GM10248 (cell line): ENCODE measurements around the gene USP9X.

Source experiments
- CTCF ChIA-PET: fragments of 300-600 bp; sonication (Branson Sonifier 250); formaldehyde crosslinking; extraction: SDS; loops from one replicate; lab custom pipeline; 2021; ENCODE audit warnings: antibody characterized with exemption; lab: Yijun Ruan, JAX
- POLR2A ChIA-PET: fragments of 350-650 bp; sonication (Branson Sonifier 250); formaldehyde crosslinking; extraction: SDS; loops from one replicate; lab custom pipeline; 2020; ENCODE audit warnings: antibody characterized with exemption; lab: Yijun Ruan, JAX
- DNase-seq: peaks from one replicate; pipeline ENCODE4 v3.0.0; 2012; ENCODE audit errors: extremely low spot score
- TF ChIP-seq, protein P1 (sequence below): IDR thresholded peaks from 2 replicates; pipeline ENCODE4 v1.5.1; 2012; ENCODE audit warnings: mild to moderate bottlenecking, low read depth; ENCODE audit errors: extremely low read depth, missing control alignments, control extremely low read depth

Gene USP9X

GRCh38 chrX:41084893-41085511, at the start of gene USP9X:
Gene USP9X, plus strand, starts transcription at chrX:41085445. Its CDS starts 38,184 bp downstream, at chrX:41123629.
- TF ChIP-seq, protein P1, sequence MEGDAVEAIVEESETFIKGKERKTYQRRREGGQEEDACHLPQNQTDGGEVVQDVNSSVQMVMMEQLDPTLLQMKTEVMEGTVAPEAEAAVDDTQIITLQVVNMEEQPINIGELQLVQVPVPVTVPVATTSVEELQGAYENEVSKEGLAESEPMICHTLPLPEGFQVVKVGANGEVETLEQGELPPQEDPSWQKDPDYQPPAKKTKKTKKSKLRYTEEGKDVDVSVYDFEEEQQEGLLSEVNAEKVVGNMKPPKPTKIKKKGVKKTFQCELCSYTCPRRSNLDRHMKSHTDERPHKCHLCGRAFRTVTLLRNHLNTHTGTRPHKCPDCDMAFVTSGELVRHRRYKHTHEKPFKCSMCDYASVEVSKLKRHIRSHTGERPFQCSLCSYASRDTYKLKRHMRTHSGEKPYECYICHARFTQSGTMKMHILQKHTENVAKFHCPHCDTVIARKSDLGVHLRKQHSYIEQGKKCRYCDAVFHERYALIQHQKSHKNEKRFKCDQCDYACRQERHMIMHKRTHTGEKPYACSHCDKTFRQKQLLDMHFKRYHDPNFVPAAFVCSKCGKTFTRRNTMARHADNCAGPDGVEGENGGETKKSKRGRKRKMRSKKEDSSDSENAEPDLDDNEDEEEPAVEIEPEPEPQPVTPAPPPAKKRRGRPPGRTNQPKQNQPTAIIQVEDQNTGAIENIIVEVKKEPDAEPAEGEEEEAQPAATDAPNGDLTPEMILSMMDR: no peak
- CTCF ChIA-PET: interaction anchor here (1.6 kb wide), 1 partner anchor 15 kb away, joined by 5 read pairs; no protein-coding TSS in a partner anchor
- POLR2A ChIA-PET: interaction anchor here (0.6 to 1.2 kb wide), 6 partner anchors 10 to 271 kb away, joined by 3 to 7 read pairs (median 4); partner anchors contain the start of gene DDX3X
- DNase-seq: peak; percentile 86

GRCh38 chrX:41035582-41035981, 49.7 kb upstream of the USP9X start:
- CTCF ChIA-PET: no interaction called here
- no peak for DNase-seq
- POLR2A ChIA-PET: interaction anchor here (0.6 kb wide), 1 partner anchor 49 kb away, joined by 3 read pairs; no protein-coding TSS in a partner anchor
- TF ChIP-seq, protein P1: no peak

DNA sequence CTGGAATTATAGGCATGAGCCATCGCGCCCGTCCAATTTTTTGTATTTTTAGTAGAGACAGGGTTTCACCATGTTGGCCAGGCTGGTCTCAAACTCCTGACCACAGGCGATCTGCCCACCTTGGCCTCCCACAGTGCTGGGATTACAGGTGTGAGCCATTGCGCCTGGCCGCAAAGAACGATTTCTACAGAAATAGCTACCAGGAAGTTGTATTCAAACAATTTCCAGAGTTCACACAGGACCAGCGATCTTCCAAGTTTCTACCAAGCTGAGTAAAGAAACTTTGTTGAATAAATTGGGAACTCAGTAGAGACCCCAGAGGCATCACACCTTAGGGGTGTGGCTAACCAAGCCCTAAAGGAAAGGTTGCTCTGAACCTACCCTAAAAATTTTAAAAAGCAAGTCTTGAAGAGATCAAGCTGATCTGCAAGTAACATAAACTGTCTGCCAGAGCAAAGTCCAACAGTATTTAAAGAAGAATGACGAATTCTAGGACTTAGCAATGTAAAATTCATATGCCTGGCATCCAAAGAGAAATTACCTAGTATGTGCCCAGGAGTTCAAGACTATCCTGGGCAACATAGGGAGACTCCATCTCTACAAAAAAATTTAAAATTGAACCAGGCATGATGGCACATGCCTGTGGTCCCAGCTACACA, 48.4 kb upstream of the USP9X start:
- TF ChIP-seq, protein P1: no peak
- ChIA-PET CTCF (no interaction called here), POLR2A (no interaction called here)
- DNase-seq: no peak

DNA sequence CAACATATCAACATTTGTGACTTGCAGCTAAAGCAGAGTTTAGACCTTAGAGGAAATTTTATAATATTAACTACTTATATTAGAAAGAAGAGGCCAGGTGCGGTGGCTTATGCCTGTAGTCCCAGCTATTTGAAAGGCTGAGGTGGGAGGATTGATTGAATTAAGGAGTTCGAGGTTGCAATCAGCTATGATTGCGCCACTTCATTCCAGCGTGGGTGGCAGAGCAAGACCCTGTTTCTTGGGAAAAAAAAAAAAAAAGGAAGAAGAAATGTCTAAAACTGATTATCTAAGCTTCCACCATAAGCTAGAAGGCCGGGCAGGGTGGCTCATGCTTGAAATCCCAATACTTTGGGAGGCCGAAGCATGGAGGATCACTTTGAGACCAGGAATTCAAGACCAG, 42.0 kb upstream of the USP9X start:
- DNase-seq: no peak
- TF ChIP-seq, protein P1: no peak
- ChIA-PET POLR2A (no interaction called here), CTCF (interaction anchor here (1.2 kb wide), 1 partner anchor 12 kb away, joined by 3 read pairs; no protein-coding TSS in a partner anchor)

GRCh38 chrX:41043674-41044345, 41.4 kb upstream of the USP9X start:
- no peak for DNase-seq
- ChIA-PET CTCF (interaction anchor here (1.2 kb wide), 1 partner anchor 13 kb away, joined by 3 read pairs; no protein-coding TSS in a partner anchor), POLR2A (no interaction called here)
- TF ChIP-seq, protein P1: no peak

- POLR2A ChIA-PET: no interaction called here
- TF ChIP-seq, protein P1: no peak
- CTCF ChIA-PET: no interaction called here
- no peak for DNase-seq
These were observed 39.2 kb upstream of the USP9X start for GRCh38 chrX:41045960-41046567.
